ENCODE measurements around the gene FAM193B. TPM values are rescaled to one million over a fixed set of nuclear protein-coding genes. Genes with fewer than 3 reads are reported as not detected.

Gene FAM193B
- total and polyA plus RNA-seq, 2 donors (not counting 1 experiment from before 2014, with no cell fraction given) = 227 to 301 TPM

DNA sequence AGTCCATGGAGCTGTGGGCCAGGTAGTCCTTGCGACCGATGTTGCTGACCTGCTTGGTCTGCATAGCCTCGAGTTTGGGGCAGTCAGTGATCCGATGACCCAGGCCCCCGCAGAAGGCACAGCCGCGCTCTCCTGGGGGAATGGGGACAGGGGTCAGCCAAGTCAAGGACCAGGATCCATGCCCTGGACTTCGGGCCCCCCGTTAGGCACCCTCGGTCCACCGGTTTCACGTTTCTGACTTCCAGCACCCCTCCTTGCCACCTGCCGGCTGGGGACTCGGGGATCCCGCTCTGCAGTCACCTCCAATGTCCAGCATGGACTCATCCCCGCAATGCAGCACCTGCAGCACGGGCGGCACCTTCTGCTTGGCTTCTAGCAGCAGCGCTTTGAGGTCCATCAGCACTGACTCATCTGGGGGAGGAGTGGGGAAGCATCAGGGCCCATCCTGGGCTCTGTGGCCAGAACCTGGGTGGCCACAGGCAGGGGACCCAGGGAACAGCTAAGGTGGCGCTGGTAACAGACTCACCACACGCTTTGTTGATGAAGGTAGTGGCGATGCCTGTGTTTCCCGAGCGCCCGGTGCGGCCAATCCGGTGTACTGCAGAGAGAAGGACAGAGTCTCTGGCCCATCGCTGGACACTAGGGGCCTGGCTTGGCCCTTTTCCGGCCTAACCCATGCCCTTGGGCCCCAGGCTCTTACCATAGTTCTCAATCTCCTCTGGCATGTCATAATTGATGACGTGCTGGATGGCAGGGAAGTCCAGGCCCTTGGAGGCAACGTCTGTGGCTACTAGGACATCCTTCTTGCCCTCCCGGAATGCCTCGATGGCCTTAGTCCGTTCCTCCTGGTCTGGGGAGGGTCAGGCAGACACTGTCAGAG is 42.3 kb downstream of the FAM193B start:
- 97% methylated on average over 34 of the region's 34 CpGs for WGBS (ENCODE audit: insufficient coverage)
- Mint-ChIP-seq H3K9me3 (ENCODE audit: insufficient read depth) (no peaks in the 10 kb centered on the region), H3K27ac (peak overlapping the region; percentile 98), H3K27me3 (no peaks in the 10 kb centered on the region), H3K4me3 (no peak overlapping the region), H3K4me1 (peaks cover 66% of the 10 kb centered on the region)
- Histone ChIP-seq H3K9me3 (ENCODE audit: control extremely low read depth in 1 of 3, control insufficient read depth in 2 of 3, insufficient read depth in 1 of 3, low read length in 2 of 3) (no peaks in the 10 kb centered on the region), H4K20me1 (ENCODE audit: control insufficient read depth, insufficient read depth, low read length, poor library complexity, severe bottlenecking) (peaks cover 26% of the 10 kb centered on the region), H3K79me2 (ENCODE audit: control insufficient read depth, insufficient read depth, low read length) (peaks cover 79% of the 10 kb centered on the region), H3K9ac (ENCODE audit: low read length) (no peak overlapping the region), H3K4me2 (replicated peaks; ENCODE audit: low read depth, low read length, poor library complexity, severe bottlenecking) (no peak overlapping the region), H2AFZ (ENCODE audit: insufficient read depth, low read depth, low read length, poor library complexity, severe bottlenecking) (no peak overlapping the region), H3K27me3 (replicated peaks in 1 of 4; ENCODE audit: control extremely low read depth in 1 of 4, control insufficient read depth in 3 of 4, insufficient read depth in 4 of 4, low read length in 3 of 4) (no peaks in the 10 kb centered on the region), H3K36me3 (replicated peaks in 1 of 2; ENCODE audit: control extremely low read depth in 1 of 2, control insufficient read depth in 1 of 2, extremely low read depth in 1 of 2, insufficient read depth in 2 of 2, low read length in 1 of 2) (peaks cover 0 to 54% of the 10 kb centered on the region in 2 experiments), H3K27ac (ENCODE audit: low read length in 2 of 2) (peak overlapping the region in 1 of 2 donors; percentile 96), H3K4me1 (ENCODE audit: control insufficient read depth in 2 of 2, insufficient read depth in 2 of 2, low read length in 2 of 2) (peaks cover 45 to 60% of the 10 kb centered on the region in 2 donors), H3K4me3 (ENCODE audit: control extremely low read depth in 1 of 5, extremely low read depth in 1 of 5, insufficient read depth in 1 of 5, low read depth in 2 of 5, low read length in 4 of 5) (no peak overlapping the region)
- intact Hi-C loops (cut with micrococcal nuclease) = loop anchor here (2.0 kb wide), 2 partner anchors 57 to 81 kb away; partner anchors contain the start of gene TMED9
- ATAC-seq (ENCODE audit: low read depth) (no peak), DNase-seq (peak; percentile 19)
- POLR2A ChIA-PET = interaction anchor here (1.6 to 3.8 kb wide), 3 partner anchors 11 to 87 kb away, joined by 3 to 19 read pairs (median 7); partner anchors contain the start of gene PDLIM7
- CTCF ChIA-PET = interaction anchor here (1.3 to 5.5 kb wide), 2 partner anchors 12 kb away, joined by 3 to 70 read pairs; partner anchors contain the start of gene PDLIM7
- TF ChIP-seq, protein P1, sequence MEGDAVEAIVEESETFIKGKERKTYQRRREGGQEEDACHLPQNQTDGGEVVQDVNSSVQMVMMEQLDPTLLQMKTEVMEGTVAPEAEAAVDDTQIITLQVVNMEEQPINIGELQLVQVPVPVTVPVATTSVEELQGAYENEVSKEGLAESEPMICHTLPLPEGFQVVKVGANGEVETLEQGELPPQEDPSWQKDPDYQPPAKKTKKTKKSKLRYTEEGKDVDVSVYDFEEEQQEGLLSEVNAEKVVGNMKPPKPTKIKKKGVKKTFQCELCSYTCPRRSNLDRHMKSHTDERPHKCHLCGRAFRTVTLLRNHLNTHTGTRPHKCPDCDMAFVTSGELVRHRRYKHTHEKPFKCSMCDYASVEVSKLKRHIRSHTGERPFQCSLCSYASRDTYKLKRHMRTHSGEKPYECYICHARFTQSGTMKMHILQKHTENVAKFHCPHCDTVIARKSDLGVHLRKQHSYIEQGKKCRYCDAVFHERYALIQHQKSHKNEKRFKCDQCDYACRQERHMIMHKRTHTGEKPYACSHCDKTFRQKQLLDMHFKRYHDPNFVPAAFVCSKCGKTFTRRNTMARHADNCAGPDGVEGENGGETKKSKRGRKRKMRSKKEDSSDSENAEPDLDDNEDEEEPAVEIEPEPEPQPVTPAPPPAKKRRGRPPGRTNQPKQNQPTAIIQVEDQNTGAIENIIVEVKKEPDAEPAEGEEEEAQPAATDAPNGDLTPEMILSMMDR (IDR thresholded peaks at IDR 0.05) = no peak
- no peak for TF ChIP-seq EZH2 (IDR thresholded peaks at IDR 0.05; ENCODE audit: borderline replicate concordance, insufficient read depth, low read depth, low read length, poor library complexity, severe bottlenecking)
